PC-3 (cell line): ENCODE measurements around the gene TTC23.

Source experiments
- CTCF ChIP-seq: fragments of 300-600 bp; sonication (generic); conservative IDR thresholded peaks from 2 replicates; pipeline ENCODE4 v1.5.1; 2017; ENCODE audit warnings: antibody characterized with exemption, low read depth, mild to moderate bottlenecking, low read length
- EZH2phosphoT487 ChIP-seq: fragments of 300-600 bp; sonication (generic); IDR thresholded peaks from 2 replicates; pipeline ENCODE4 v1.6.1; 2018; ENCODE audit warnings: mild to moderate bottlenecking, antibody characterized with exemption, low read length, borderline replicate concordance

DNA sequence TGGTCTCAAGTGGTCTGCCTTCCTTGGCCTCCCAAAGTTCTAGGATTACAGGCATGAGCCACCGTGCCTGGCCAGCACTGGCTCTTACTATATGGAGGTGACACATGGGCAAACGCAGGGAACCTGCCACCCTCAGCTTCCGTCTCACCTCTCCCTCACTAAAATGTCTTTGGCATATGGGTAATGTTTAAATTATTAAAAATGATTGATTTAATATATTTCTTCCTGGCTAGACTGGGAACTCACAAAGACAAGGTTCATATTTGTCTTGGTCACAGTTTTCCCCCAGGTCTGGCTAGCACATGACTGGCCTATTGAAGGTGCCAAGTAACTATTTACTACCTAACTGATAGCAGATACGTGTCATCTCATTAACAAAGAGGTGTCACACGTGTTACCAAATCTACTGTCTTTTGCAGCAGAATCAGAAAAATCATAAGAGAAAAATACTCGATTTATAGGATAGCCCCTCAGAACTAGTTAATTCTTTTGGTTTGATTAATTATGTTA, 96.3 kb downstream of the TTC23 start:
- TF ChIP-seq CTCF (no peak), EZH2phosphoT487 (no peak)
